Measurements from ENCODE around the gene PPID.
"Not testable (repeated sequence)": the region's sequence is repeated elsewhere in the genome, so short reads cannot be mapped to it uniquely, and the experiment has no call there.

PPID gene

DNA sequence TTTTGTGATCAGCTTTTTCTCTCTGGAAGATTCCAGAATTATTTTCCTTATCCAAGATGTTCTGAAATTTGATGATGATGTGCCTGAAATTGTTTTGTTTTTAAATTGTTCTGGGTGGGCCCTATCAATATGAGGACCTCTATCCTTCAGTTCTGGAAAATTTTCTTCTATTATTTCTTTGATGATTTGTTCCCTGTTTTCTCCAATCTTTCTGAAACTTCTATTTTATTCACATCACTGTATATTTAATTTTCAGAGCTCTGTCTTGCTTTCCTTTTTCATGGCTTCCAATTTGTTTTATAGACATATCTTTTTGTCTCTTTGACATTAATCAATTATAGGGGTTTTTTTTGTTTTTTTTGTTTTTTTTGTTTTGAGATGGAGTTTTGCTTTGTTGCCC is 33.4 kb upstream of the PPID start:
- no peak overlapping the region for H3K4me2 ChIP-seq
- TF ChIP-seq CTCF (conservative IDR thresholded peaks at IDR 0.05; ENCODE audit: low read depth, low read length): no peak

GRCh38 chr4:158755819-158756218 is 32.6 kb upstream of the PPID start:
- H3K4me2 ChIP-seq; H3K27ac ChIP-seq; H3K9ac ChIP-seq; H3K4me3 ChIP-seq (IDR thresholded peaks at IDR 0.05; ENCODE audit: insufficient read depth, low read depth, low read length); H3K4me1 ChIP-seq (ENCODE audit: low read depth, poor library complexity, severe bottlenecking); H2AFZ ChIP-seq (ENCODE audit: low read depth); H4K20me1 ChIP-seq (ENCODE audit: insufficient read depth); H3K79me2 ChIP-seq (ENCODE audit: insufficient read depth, low read depth); H3K27me3 ChIP-seq (ENCODE audit: insufficient read depth, low read depth); H3K36me3 ChIP-seq (ENCODE audit: insufficient read depth): not testable (repeated sequence)

More for the DNA sequence above, 33.4 kb upstream of the PPID start:
- Histone ChIP-seq H3K79me2 (ENCODE audit: insufficient read depth, low read depth) (no peaks in the 10 kb centered on the region), H3K4me3 (IDR thresholded peaks at IDR 0.05; ENCODE audit: insufficient read depth, low read depth, low read length) (no peak overlapping the region), H4K20me1 (ENCODE audit: insufficient read depth) (no peaks in the 10 kb centered on the region), H3K36me3 (ENCODE audit: insufficient read depth) (no peaks in the 10 kb centered on the region), H3K27ac (no peak overlapping the region), H2AFZ (ENCODE audit: low read depth) (no peak overlapping the region), H3K27me3 (ENCODE audit: insufficient read depth, low read depth) (no peaks in the 10 kb centered on the region), H3K4me1 (ENCODE audit: low read depth, poor library complexity, severe bottlenecking) (no peaks in the 10 kb centered on the region), H3K9ac (no peak overlapping the region)

DNA sequence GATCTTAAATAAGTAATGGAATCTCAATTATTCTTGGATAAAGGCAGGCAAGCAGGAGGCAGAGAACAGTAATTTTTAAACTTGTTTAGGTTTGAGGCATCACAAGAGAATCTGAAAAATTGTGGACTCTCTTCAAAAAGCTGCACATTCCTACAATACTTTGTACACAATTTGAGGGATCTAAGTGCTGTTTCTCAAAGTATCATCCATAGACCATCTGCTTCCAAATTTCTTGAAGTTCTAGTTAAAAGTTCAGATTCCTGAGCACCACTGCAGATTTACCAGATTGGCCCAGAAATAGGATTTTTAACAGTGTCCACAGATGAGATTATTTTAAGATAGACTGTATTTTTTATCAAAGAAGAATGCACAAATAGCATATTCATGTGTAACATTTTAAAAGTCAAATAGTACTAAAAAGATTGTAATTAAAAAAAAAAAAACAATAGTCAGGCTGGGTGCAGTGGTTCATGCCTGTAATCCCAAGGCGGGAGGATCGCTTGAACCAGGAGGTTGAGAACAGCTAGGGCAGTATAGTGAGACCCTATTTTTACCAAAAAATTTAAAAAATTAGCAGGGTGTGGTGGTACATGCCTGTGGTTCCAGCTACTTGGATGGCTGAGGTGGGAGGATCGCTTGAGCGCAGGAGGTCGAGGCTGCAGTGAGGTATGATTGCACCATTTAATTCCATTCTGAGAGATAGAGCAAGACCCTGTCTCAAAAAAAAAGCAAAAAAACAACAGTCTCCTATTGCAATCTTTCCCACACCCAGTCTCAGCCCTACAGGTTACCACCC is 31.4 kb upstream of the PPID start:
- Histone ChIP-seq H3K4me2 (no peak overlapping the region), H4K20me1 (ENCODE audit: insufficient read depth) (no peaks in the 10 kb centered on the region), H3K4me1 (ENCODE audit: low read depth, poor library complexity, severe bottlenecking) (no peaks in the 10 kb centered on the region), H3K4me3 (IDR thresholded peaks at IDR 0.05; ENCODE audit: insufficient read depth, low read depth, low read length) (no peak overlapping the region), H3K79me2 (ENCODE audit: insufficient read depth, low read depth) (no peaks in the 10 kb centered on the region), H3K27ac (no peak overlapping the region), H3K36me3 (ENCODE audit: insufficient read depth) (no peaks in the 10 kb centered on the region), H2AFZ (ENCODE audit: low read depth) (no peak overlapping the region), H3K27me3 (ENCODE audit: insufficient read depth, low read depth) (no peaks in the 10 kb centered on the region), H3K9ac (no peak overlapping the region)
- no peak for TF ChIP-seq CTCF (conservative IDR thresholded peaks at IDR 0.05; ENCODE audit: low read depth, low read length)

GRCh38 chr4:158750379-158750778 is 27.2 kb upstream of the PPID start:
- Histone ChIP-seq H4K20me1 (ENCODE audit: insufficient read depth) (no peaks in the 10 kb centered on the region), H2AFZ (ENCODE audit: low read depth) (no peak overlapping the region), H3K4me1 (ENCODE audit: low read depth, poor library complexity, severe bottlenecking) (no peaks in the 10 kb centered on the region), H3K4me2 (no peak overlapping the region), H3K27me3 (ENCODE audit: insufficient read depth, low read depth) (no peaks in the 10 kb centered on the region), H3K4me3 (IDR thresholded peaks at IDR 0.05; ENCODE audit: insufficient read depth, low read depth, low read length) (no peak overlapping the region), H3K9ac (no peak overlapping the region), H3K79me2 (ENCODE audit: insufficient read depth, low read depth) (no peaks in the 10 kb centered on the region), H3K36me3 (ENCODE audit: insufficient read depth) (no peaks in the 10 kb centered on the region), H3K27ac (no peak overlapping the region)
- no peak for TF ChIP-seq CTCF (conservative IDR thresholded peaks at IDR 0.05; ENCODE audit: low read depth, low read length)

DNA sequence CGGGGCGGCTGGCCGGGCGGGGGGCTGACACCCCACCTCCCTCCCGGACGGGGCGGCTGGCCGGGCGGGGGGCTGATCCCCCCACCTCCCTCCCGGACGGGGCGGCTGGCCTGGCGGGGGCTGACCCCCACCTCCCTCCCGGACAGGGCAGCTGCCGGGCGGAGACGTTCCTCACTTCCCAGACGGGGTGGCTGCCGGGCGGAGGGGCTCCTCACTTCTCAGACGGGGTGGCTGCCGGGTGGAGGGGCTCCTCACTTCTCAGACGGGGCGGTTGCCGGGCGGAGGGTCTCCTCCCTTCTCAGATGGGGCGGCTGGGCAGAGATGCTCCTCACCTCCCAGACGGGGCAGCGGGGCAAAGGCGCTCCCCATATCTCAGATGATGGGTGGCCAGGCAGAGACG is 23.3 kb upstream of the PPID start:
- H3K4me1 ChIP-seq (ENCODE audit: low read depth, poor library complexity, severe bottlenecking); H4K20me1 ChIP-seq (ENCODE audit: insufficient read depth); H3K79me2 ChIP-seq (ENCODE audit: insufficient read depth, low read depth): not testable (repeated sequence)

More for the DNA sequence above, 23.3 kb upstream of the PPID start:
- not testable (repeated sequence) for H3K4me2 ChIP-seq; H3K9ac ChIP-seq; H3K36me3 ChIP-seq (ENCODE audit: insufficient read depth); H3K27ac ChIP-seq; H3K27me3 ChIP-seq (ENCODE audit: insufficient read depth, low read depth); H2AFZ ChIP-seq (ENCODE audit: low read depth); H3K4me3 ChIP-seq (IDR thresholded peaks at IDR 0.05; ENCODE audit: insufficient read depth, low read depth, low read length)
